K562 (cell line): ENCODE data around the gene PNPLA2. TPM values are rescaled to one million over a fixed set of nuclear protein-coding genes. Genes with fewer than 3 reads are reported as not detected.

ENCODE experiments used
- CEBPZ ChIP-seq: fragments of 150-350 bp; IDR thresholded peaks from 2 replicates; pipeline ENCODE4 v1.6.1; 2014; ENCODE audit warnings: low read depth, mild to moderate bottlenecking, low read length, borderline replicate concordance
- DACH1 ChIP-seq: fragments of 450-650 bp; IDR thresholded peaks from 2 replicates; pipeline ENCODE4 v1.6.1; 2018; ENCODE audit not compliant: partially characterized antibody
- ETS2 ChIP-seq: IDR thresholded peaks from 2 replicates; pipeline ENCODE4 v1.6.1; 2016; ENCODE audit warnings: borderline replicate concordance, missing genetic modification characterization, mild to moderate bottlenecking, moderate library complexity, missing compliant biosample characterization; ENCODE audit not compliant: poor library complexity, severe bottlenecking
- FOXO4 ChIP-seq: fragments of 450-650 bp; formaldehyde crosslinking; IDR thresholded peaks from 2 replicates; pipeline ENCODE4 v1.4.0; 2020; ENCODE audit warnings: mild to moderate bottlenecking, moderate library complexity
- ILK ChIP-seq: fragments of 450-650 bp; IDR thresholded peaks from 2 replicates; pipeline ENCODE4 v1.6.1; 2016; ENCODE audit warnings: missing genetic modification characterization, low read depth, mild to moderate bottlenecking, missing compliant biosample characterization, moderate library complexity, borderline replicate concordance
- POLR2G ChIP-seq: fragments of 200-400 bp; formaldehyde crosslinking; IDR thresholded peaks from 2 replicates; pipeline ENCODE4 v1.6.1; 2017; ENCODE audit warnings: low read depth, mild to moderate bottlenecking, antibody characterized with exemption, low read length, moderate library complexity
- PTRF ChIP-seq: fragments of 450-650 bp; IDR thresholded peaks from 2 replicates; pipeline ENCODE4 v1.6.1; 2016; ENCODE audit warnings: mild to moderate bottlenecking, missing genetic modification characterization, missing compliant biosample characterization
- RAD21 ChIP-seq, 2 experiments: fragments of 250-450 bp in 1 of 2; fragments of 450-650 bp in 1 of 2; sonication (Bioruptor Pico) in 1 of 2; formaldehyde crosslinking in 1 of 2; IDR thresholded peaks in 1 of 2; conservative IDR thresholded peaks in 1 of 2; 2 replicates each; pipeline versions ENCODE4 v1.4.0 to v1.8.0; 2020 to 2022; ENCODE audit warnings: mild to moderate bottlenecking in 2 of 2, moderate library complexity in 1 of 2
- SMARCE1 ChIP-seq: fragments of 450-650 bp; IDR thresholded peaks from 2 replicates; pipeline ENCODE4 v1.7.1; 2016; ENCODE audit warnings: mild to moderate bottlenecking
- polyA plus RNA-seq, 8 experiments: library from polyadenylated mRNA; depleted of rRNA in 4 of 8; stranded (reverse) in 5 of 8; unstranded in 3 of 8; fragments of >200 nt; fragmentation: Nextera tagmentation in 2 of 8; fragmentation: Illumina TruSeq in 1 of 8; extraction: Ambion mirVana in 2 of 8; extraction: Trizol in 1 of 8; gene quantifications; 2 replicates each; pipeline versions ENCODE4 v1.2.1 to v1.2.3, GENCODE V29; 2011 to 2014; ENCODE audit warnings: inconsistent platforms in 1 of 8, missing spikeins in 1 of 8
- total RNA-seq, 7 experiments: library from RNA; depleted of rRNA in 6 of 7; stranded (reverse); fragments of >200 nt in 6 of 7; fragmentation: Illumina TruSeq in 2 of 7; extraction: Trizol in 2 of 7; gene quantifications; 2 replicates each; pipeline versions ENCODE4 v1.2.1 to v1.2.3, GENCODE V29; 2011 to 2021; ENCODE audit warnings: low replicate concordance in 1 of 7
- TF ChIP-seq, protein P1 (sequence below): sonication (generic); formaldehyde crosslinking; IDR thresholded peaks from 2 replicates; pipeline ENCODE4 v1.8.0; 2022; ENCODE audit warnings: missing genetic modification reagents, mild to moderate bottlenecking, moderate library complexity, borderline replicate concordance

The PNPLA2 gene
- total and polyA plus RNA-seq, 9 of the 15 experiments (the other 6 are each of a cell fraction or from before 2014, with no cell fraction given) = 0.39 to 87.1 (median 8.4) TPM

GRCh38 chr11:870127-870413 is 51.4 kb downstream of the PNPLA2 start (continued):
- TF ChIP-seq ETS2 (no peak), CEBPZ (no peak), DACH1 (peak; percentile 9), SMARCE1 (no peak), RAD21 (CRISPR knock-in tag; conservative IDR thresholded peaks at IDR 0.05 in 1 of 2, IDR thresholded peaks at IDR 0.05 in 1 of 2) (peak in 1 of 2 experiments; percentile 17; a peak in 1 of 4 replicates), PTRF (tag) (no peak), POLR2G (peak; percentile 40), ILK (tag) (no peak), FOXO4 (no peak)
- TF ChIP-seq, protein P1, sequence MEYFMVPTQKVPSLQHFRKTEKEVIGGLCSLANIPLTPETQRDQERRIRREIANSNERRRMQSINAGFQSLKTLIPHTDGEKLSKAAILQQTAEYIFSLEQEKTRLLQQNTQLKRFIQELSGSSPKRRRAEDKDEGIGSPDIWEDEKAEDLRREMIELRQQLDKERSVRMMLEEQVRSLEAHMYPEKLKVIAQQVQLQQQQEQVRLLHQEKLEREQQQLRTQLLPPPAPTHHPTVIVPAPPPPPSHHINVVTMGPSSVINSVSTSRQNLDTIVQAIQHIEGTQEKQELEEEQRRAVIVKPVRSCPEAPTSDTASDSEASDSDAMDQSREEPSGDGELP = peak; percentile 50; the same call in 1 of the 2 replicates
